Neuron (in vitro differentiated cells): ENCODE data around the gene ACVR1.

Source experiments
- H2AFZ ChIP-seq: one replicate; pipeline ENCODE4 v1.6.1; 2013; ENCODE audit warnings: low read depth, mild to moderate bottlenecking, inconsistent platforms, low read length, moderate library complexity
- H3K27me3 ChIP-seq: one replicate; pipeline ENCODE4 v1.6.1; 2013; ENCODE audit warnings: low read length; ENCODE audit not compliant: insufficient read depth
- H3K36me3 ChIP-seq: one replicate; pipeline ENCODE4 v1.6.1; 2013; ENCODE audit warnings: low read length; ENCODE audit not compliant: insufficient read depth
- H3K4me1 ChIP-seq: one replicate; pipeline ENCODE4 v1.6.1; 2013; ENCODE audit warnings: low read length; ENCODE audit not compliant: insufficient read depth
- H3K4me3 ChIP-seq: 2 replicates; pipeline ENCODE4 v1.5.1; 2013; ENCODE audit warnings: mild to moderate bottlenecking, low read length, moderate library complexity
- H3K9me3 ChIP-seq: one replicate; pipeline ENCODE4 v1.6.1; 2013; ENCODE audit warnings: low read length

Gene ACVR1

DNA sequence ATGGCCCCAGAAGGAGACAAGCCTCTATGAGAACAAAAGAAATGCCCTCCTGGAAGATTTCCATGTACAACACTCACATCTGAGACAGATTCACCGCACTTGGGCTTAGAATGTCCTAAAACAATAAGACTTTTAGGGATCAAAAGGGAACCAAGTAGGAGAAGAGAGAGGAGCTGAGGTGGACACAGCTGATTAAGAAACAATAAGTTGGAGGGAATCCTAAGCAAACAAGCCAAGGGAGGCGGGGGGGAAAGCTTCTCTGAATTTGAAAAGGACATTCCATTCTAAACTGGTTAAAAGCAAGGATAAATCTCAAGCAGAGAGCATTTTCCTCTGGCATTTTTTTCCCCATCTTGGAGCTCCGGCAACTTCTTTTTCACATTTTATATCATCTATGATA is 9.9 kb downstream of the ACVR1 start:
- H3K4me1 ChIP-seq, result no peaks in the 10 kb centered on the region
- no peak overlapping the region for H3K4me3 ChIP-seq
- no peak overlapping the region for H2AFZ ChIP-seq
- H3K36me3 ChIP-seq, result no peaks in the 10 kb centered on the region
- no peaks in the 10 kb centered on the region for H3K27me3 ChIP-seq
- H3K9me3 ChIP-seq, result no peaks in the 10 kb centered on the region

DNA sequence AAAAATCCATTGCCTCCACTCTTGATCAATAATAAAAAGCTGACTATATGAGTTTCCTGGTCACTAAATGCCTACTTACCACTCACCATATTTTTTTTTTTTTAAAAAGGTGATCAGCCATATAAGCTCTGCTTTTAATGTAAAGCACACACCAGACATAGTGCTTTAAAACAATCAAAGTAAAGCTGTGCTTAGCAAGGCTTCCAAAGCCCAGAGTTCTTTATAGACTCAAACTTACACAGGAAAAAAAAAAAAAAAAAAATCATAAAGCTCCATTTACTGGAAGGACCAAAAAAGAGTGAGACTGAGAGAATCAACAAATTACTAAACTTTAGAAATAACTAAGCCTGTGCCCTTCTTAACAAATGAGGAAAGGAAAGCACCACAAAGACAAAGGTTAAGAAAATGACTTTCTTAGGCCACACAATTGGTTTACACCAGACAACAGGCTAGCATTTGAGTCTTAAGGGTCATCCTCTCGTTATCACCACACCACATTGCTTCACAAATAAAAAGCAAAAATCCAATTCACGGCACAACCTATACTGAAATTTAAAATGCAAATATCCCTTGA is 11.2 kb downstream of the ACVR1 start:
- H3K36me3 ChIP-seq, result no peaks in the 10 kb centered on the region
- no peaks in the 10 kb centered on the region for H3K27me3 ChIP-seq
- H3K9me3 ChIP-seq, result no peaks in the 10 kb centered on the region
- no peaks in the 10 kb centered on the region for H3K4me1 ChIP-seq
- no peak overlapping the region for H3K4me3 ChIP-seq
- H2AFZ ChIP-seq, result no peak overlapping the region

DNA sequence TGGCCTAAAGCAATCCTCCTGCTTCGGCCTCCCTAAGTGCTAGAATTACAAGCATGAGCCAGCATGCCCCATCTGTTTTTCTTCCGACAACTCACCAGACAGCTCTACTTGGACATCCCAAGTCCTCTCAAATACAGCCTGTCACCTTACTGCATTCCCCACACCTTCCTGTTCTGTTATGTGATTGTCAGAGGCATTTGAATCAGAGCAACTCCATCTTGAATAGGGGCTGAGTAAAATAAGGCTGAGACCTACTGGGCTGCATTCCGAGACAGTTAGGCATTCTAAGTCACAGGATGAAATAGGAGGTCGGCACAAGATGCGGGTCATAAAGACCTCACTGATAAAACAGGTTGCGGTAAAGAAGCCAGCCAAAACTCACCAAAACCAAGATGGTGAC is 17.3 kb downstream of the ACVR1 start:
- peaks cover 2% of the 10 kb centered on the region for H3K36me3 ChIP-seq
- H2AFZ ChIP-seq, result no peak overlapping the region
- H3K27me3 ChIP-seq, result no peaks in the 10 kb centered on the region
- no peak overlapping the region for H3K4me3 ChIP-seq
- H3K4me1 ChIP-seq, result no peaks in the 10 kb centered on the region
- H3K9me3 ChIP-seq, result no peaks in the 10 kb centered on the region

DNA sequence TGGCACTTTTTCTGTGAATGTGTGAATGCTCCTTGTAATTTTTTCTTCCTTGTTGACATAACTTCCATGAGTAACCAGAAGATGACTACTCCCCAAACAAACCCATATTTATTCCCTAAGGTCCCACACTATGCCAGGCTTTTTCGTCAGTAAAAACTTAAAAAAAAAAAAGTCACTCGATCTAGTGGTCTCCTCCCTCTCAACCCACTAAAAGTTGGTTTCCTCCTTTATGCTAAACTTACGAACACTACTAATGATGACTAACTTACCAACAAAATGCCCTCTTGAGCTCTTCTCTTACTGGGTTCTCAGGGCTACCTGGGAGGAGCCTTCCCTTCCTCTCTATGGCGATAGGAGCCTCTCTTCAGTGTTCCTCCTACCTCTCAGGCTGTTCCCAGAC is 18.2 kb downstream of the ACVR1 start:
- H3K36me3 ChIP-seq, result peaks cover 2% of the 10 kb centered on the region
- H2AFZ ChIP-seq, result no peak overlapping the region
- H3K27me3 ChIP-seq, result no peaks in the 10 kb centered on the region
- no peaks in the 10 kb centered on the region for H3K9me3 ChIP-seq
- H3K4me1 ChIP-seq, result no peaks in the 10 kb centered on the region
- no peak overlapping the region for H3K4me3 ChIP-seq

DNA sequence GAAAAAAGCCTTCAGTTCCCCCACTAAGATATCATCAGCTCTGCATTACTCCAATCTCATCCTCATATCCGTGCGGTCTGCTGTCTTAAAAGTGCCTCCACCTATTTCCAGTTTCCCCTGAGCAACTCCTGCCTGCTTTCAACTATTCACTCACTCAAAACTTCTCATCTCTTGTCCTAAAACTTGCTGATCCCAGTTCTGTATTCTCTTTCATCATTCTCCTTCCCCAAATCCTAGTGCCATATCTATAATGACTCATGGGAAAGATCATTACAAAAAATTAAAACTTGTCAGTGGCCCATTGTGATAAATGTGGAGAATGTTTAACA is 20.0 kb downstream of the ACVR1 start:
- Histone ChIP-seq H3K4me3 (no peak overlapping the region), H2AFZ (no peak overlapping the region), H3K36me3 (peaks cover 2% of the 10 kb centered on the region), H3K27me3 (no peaks in the 10 kb centered on the region), H3K4me1 (no peaks in the 10 kb centered on the region), H3K9me3 (no peaks in the 10 kb centered on the region)

DNA sequence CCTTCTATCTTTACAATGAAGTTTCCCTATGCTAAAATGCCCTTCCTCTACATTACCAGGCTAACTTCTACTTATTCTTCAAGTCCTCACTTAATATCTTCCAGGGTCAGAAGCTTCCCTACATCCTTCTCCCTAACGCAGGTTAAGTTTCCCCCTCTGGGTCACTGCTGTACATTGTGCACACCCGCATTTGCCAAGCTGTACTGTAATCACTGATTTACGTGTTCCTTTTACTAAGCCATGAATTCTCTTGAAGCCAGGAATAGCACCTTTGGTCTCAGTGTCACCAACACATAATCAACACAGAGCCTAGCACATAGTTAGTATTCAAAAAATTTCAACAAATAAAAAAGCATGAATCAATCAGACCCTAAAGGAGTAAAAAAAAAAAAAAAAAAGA is 22.3 kb downstream of the ACVR1 start:
- no peak overlapping the region for H3K4me3 ChIP-seq
- no peaks in the 10 kb centered on the region for H3K9me3 ChIP-seq
- no peak overlapping the region for H2AFZ ChIP-seq
- H3K36me3 ChIP-seq, result peaks cover 2% of the 10 kb centered on the region
- no peaks in the 10 kb centered on the region for H3K4me1 ChIP-seq
- H3K27me3 ChIP-seq, result no peaks in the 10 kb centered on the region

DNA sequence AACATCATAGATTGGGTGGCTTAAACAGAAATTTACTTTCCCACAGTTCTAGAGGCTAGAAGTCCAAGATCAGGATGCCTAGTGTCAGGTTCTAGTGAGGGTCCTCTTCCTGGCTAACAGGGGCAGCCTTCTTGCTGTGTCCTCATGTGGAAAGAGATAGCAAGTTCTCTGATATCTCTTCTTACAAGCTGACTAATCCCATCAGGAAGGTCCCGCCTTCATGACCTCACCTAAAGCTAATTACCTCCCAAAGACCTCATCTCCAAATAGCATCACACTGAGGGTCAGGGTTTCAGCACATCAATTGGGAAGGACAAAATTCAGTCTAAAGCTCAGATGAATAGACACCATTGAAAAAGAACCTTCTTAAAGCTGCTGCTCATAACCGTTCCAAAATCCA is 22.9 kb downstream of the ACVR1 start:
- H3K4me1 ChIP-seq, result no peaks in the 10 kb centered on the region
- H2AFZ ChIP-seq, result no peak overlapping the region
- H3K36me3 ChIP-seq, result peaks cover 2% of the 10 kb centered on the region
- H3K27me3 ChIP-seq, result no peaks in the 10 kb centered on the region
- no peak overlapping the region for H3K4me3 ChIP-seq
- no peaks in the 10 kb centered on the region for H3K9me3 ChIP-seq

DNA sequence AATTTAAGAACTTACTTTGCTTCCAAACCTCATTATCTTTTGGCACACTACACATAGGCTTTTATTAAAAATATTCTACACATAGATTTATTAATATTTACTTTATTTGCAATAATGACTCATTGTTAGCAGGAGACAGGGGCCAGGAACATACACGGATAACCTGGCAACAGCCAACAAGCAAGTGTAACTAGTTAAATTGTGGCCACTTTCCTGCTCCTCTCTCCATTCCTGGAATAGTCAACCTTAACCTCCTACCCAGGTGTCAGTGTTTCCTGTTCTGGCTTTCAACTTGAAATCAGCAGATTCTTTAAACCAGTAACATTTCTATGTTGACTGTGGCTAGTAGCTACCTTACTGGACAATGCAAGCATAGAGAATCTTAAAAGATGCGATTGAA is 26.5 kb downstream of the ACVR1 start:
- H3K36me3 ChIP-seq, result no peaks in the 10 kb centered on the region
- no peaks in the 10 kb centered on the region for H3K27me3 ChIP-seq
- H3K4me1 ChIP-seq, result no peaks in the 10 kb centered on the region
- no peaks in the 10 kb centered on the region for H3K9me3 ChIP-seq
- no peak overlapping the region for H3K4me3 ChIP-seq
- no peak overlapping the region for H2AFZ ChIP-seq

DNA sequence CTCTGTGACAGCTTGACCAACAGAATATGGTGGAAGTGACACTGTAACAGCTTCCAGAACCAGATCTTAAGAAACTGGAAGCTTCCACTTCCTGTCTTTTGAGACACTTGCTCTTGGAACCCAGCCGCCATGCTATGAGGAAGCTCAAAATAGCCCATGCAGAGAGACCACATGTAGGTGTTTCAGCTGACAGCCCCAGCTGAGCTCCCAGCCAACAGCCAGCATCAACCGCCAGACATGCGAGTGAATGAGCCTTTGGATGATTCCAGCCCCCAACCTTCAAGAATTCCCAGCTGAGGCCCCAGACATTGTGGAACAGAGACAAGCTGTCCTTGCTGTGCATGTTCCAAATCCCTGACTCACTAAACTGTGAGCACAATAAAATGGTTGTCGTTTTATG is 27.9 kb downstream of the ACVR1 start:
- Histone ChIP-seq H3K27me3 (no peaks in the 10 kb centered on the region), H3K9me3 (no peaks in the 10 kb centered on the region), H3K36me3 (no peaks in the 10 kb centered on the region), H3K4me3 (no peak overlapping the region), H3K4me1 (no peaks in the 10 kb centered on the region), H2AFZ (no peak overlapping the region)

DNA sequence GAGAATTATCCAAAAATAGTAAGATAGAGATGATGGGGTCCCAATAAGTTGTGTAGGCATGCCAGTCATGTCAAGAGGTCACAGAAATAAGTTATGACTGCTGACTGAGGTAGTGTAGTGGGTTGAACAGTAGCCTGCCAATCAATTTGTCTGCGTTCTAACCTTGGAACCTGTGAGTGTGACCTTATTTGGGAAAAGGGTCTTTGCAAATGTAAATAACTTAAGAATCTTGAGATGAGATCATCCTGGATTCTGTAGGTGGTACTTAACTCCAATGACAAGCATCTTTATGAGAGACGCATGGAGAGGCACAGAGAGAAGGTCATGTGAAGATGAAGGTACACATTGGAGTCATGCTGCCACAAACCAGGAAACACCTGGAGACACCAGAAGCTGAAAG is 31.0 kb downstream of the ACVR1 start:
- no peak overlapping the region for H3K4me3 ChIP-seq
- no peaks in the 10 kb centered on the region for H3K27me3 ChIP-seq
- no peak overlapping the region for H2AFZ ChIP-seq
- H3K9me3 ChIP-seq, result no peaks in the 10 kb centered on the region
- no peaks in the 10 kb centered on the region for H3K36me3 ChIP-seq
- H3K4me1 ChIP-seq, result peaks cover 6% of the 10 kb centered on the region

DNA sequence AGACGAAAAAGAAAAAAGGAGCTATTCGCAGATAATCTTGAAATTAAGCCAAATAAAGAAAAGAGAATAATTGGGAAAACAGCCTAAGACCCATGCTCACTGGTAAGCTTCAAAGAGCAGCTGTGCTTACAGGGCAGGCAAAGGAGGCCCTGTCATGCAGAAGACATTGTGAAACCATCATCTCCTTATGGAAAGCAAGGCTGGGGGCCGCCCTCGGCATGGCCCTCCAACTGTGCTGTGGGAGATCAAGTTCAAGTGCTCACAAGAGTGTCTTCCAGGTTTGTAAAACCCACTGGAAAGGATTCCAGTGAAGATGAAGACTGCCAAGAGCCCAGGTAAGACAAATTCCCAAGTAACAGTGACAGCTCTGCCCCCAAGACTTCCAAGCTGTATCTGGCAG is 32.2 kb downstream of the ACVR1 start:
- H3K9me3 ChIP-seq, result no peaks in the 10 kb centered on the region
- H3K4me3 ChIP-seq, result no peak overlapping the region
- H2AFZ ChIP-seq, result no peak overlapping the region
- H3K36me3 ChIP-seq, result no peaks in the 10 kb centered on the region
- H3K27me3 ChIP-seq, result no peaks in the 10 kb centered on the region
- peaks cover 16% of the 10 kb centered on the region for H3K4me1 ChIP-seq

DNA sequence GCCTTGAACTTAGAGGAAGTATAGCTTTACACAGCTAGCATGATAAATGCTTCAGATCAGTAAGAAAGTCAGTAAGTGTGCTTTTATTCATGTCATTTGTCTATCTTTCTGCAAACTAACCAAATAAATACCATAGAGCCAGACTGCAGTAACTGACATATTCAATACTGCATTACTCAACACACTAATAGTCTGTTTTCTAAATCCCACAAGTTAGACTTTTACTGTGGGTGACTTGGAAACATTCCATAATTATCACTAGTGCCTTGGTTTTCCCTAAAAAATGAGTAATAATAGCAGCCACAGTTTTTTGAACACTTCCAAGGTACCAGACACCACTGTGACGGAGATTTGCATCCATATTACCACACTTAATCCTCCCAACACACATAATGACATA is 33.0 kb downstream of the ACVR1 start:
- H3K27me3 ChIP-seq, result no peaks in the 10 kb centered on the region
- H2AFZ ChIP-seq, result no peak overlapping the region
- H3K4me1 ChIP-seq, result peaks cover 25% of the 10 kb centered on the region
- no peaks in the 10 kb centered on the region for H3K9me3 ChIP-seq
- no peaks in the 10 kb centered on the region for H3K36me3 ChIP-seq
- no peak overlapping the region for H3K4me3 ChIP-seq

DNA sequence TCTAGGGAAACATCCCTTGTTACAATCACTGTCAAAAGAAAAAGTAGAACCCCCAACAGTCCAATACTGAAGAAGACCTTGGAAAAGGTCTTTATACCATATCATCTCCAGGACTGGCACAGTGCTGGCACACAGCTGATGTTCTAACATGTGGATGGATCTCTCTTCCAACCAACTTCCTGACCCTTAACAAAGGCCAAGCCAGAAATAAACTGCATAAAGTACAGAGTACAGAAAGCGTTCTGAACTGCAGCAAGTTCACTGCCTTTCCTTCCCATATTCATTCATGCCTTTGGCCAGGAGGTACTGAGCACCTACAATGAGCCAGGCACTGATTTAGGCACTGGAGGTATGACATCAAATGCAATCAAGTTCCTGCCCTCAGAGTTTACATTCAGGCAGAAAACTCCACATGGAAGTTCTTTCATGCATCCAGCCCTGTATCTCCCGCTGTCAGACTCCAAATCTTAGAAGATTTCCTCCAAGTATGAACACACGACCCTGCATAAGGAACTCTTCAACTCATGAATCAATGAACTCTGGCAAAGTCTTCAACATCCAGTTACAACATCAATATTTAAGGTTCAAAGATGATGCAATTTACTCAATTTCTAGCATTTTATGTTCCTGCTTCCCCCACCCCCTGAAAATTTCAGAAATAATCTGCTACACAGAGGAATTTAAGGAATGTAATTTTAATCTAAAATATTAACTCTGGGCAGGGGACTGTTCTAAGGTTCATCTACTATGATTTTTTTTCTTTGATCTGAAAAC is 33.8 kb downstream of the ACVR1 start:
- no peaks in the 10 kb centered on the region for H3K36me3 ChIP-seq
- H3K27me3 ChIP-seq, result no peaks in the 10 kb centered on the region
- no peak overlapping the region for H2AFZ ChIP-seq
- peaks cover 33% of the 10 kb centered on the region for H3K4me1 ChIP-seq
- H3K9me3 ChIP-seq, result no peaks in the 10 kb centered on the region
- H3K4me3 ChIP-seq, result no peak overlapping the region

DNA sequence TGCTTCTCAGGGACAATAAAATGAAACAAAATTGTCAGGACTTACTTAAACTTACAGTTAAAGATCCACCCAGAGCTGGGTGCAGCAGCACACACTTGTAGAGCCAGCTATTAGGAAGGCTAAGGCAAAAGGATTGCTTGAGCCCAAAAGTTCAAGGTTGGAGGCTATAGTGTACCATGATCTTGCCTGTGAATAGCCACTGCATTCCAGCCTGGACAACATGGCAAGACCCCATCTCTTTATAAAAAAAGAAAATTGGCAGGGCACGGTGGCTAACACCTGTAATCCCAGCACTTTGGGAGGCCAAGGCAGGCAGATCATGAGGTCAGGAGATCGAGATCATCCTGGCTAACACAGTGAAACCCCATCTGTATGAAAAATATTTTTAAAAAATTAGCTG is 34.6 kb downstream of the ACVR1 start:
- Histone ChIP-seq H3K4me1 (peaks cover 36% of the 10 kb centered on the region), H2AFZ (no peak overlapping the region), H3K27me3 (no peaks in the 10 kb centered on the region), H3K4me3 (no peak overlapping the region), H3K36me3 (no peaks in the 10 kb centered on the region), H3K9me3 (no peaks in the 10 kb centered on the region)
